Activated naive CD8-positive, alpha-beta T cell treated with anti-CD3 and anti-CD28 coated beads, Interleukin-2, amount 10 ng/mL, durations not matched to agents 7 days and 5 days (primary cell): ENCODE results near the gene HFE. TPM values are rescaled to one million over a fixed set of nuclear protein-coding genes. Genes with fewer than 3 reads are reported as not detected.

Source experiments
- ATAC-seq: fragments of 150-1000 bp; cut with Tn5 transposase; one replicate; pipeline ENCODE4 v1.10.0; 2021; ENCODE audit warnings: low read depth, moderate library complexity
- POLR2A ChIA-PET: fragments of 350-600 bp; sonication (Branson Sonifier 250); formaldehyde crosslinking; loops from one replicate; lab custom pipeline; 2021; ENCODE audit warnings: antibody characterized with exemption; lab: Charles Lee
- DNase-seq: peaks from one replicate; pipeline ENCODE4 v3.0.0; 2021
- H3K27ac Mint-ChIP-seq: one replicate; pipeline ENCODE4 v1.8.0; 2022; ENCODE audit warnings: mild to moderate bottlenecking, mixed read lengths
- H3K27me3 Mint-ChIP-seq: one replicate; pipeline ENCODE4 v1.8.0; 2022; ENCODE audit warnings: mild to moderate bottlenecking, moderate library complexity, mixed read lengths
- H3K36me3 Mint-ChIP-seq: one replicate; pipeline ENCODE4 v1.8.0; 2021; ENCODE audit warnings: mild to moderate bottlenecking, mixed read lengths
- H3K4me1 Mint-ChIP-seq: one replicate; pipeline ENCODE4 v1.8.0; 2021; ENCODE audit warnings: mixed read lengths
- H3K4me3 Mint-ChIP-seq: one replicate; pipeline ENCODE4 v1.8.0; 2022; ENCODE audit warnings: mild to moderate bottlenecking, moderate library complexity, mixed read lengths
- H3K9me3 Mint-ChIP-seq: one replicate; pipeline ENCODE4 v1.8.0; 2021; ENCODE audit warnings: mixed read lengths
- total RNA-seq, 2 experiments: library from RNA; stranded (reverse); gene quantifications; one replicate each; pipeline ENCODE4 v1.2.3, GENCODE V29; 2021

The HFE gene
- total RNA-seq, 2 experiments from 2014 or later = 5.0 to 7.2 TPM

DNA sequence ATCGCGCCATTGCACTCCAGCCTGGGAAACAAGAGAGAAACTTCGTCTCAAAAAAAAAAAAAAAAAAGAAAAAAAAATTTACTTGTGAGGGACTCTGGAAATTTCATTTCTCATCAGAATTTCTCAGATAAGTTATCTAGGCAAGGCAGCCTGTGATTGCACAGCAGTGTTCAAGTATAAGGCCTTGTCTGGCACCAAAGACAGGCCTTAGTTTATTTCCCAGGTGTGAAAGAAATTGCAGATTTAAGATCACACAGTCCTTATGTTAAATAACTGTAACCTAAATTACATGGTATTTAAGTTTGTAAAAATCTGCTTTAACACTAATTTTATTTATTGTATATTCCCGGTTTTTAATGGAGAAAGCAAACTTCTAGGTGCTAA, 34.8 kb downstream of the HFE start:
- POLR2A ChIA-PET = interaction anchor here (0.7 to 19.0 kb wide), 14 partner anchors 14 to 1744 kb away, joined by 4 to 2352 read pairs (median 144); a partner anchor contains a TSS
- Mint-ChIP-seq H3K4me3 (peak overlapping the region; percentile 99), H3K9me3 (no peaks in the 10 kb centered on the region), H3K27me3 (no peaks in the 10 kb centered on the region), H3K27ac (peak overlapping the region; percentile 100), H3K4me1 (peaks cover 33% of the 10 kb centered on the region), H3K36me3 (peaks cover 20% of the 10 kb centered on the region)
- ATAC-seq (no peak), DNase-seq (no peak)

DNA sequence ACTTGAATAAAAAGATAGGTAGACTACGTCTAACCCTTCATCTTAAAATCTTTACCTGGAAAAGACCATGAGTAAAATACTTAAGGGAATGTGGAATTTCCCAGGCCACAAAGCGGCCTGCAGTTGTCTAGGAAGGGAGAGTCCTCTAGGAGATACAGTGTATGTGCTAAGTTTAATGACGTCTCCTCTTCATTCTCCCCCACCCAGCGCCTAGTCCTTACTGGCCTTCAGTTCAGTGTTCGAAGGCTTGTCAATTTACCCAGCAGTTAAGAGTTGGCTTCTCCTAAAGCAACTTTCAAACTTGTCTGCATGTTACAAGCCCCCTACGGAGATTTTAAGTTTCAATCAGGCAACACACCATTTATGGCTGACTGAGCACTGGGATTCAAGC, 35.2 kb downstream of the HFE start:
- peaks cover 37% of the 10 kb centered on the region for H3K4me1 Mint-ChIP-seq
- POLR2A ChIA-PET = interaction anchor here (0.9 to 19.0 kb wide), 32 partner anchors 8 to 1750 kb away, joined by 5 to 2352 read pairs (median 41); partner anchors contain the start of gene HFE
- H3K27me3 Mint-ChIP-seq = no peaks in the 10 kb centered on the region
- peak overlapping the region; percentile 99 for H3K4me3 Mint-ChIP-seq
- H3K27ac Mint-ChIP-seq = peak overlapping the region; percentile 100
- no peaks in the 10 kb centered on the region for H3K9me3 Mint-ChIP-seq
- ATAC-seq (no peak), DNase-seq (no peak)
- H3K36me3 Mint-ChIP-seq = peaks cover 24% of the 10 kb centered on the region

DNA sequence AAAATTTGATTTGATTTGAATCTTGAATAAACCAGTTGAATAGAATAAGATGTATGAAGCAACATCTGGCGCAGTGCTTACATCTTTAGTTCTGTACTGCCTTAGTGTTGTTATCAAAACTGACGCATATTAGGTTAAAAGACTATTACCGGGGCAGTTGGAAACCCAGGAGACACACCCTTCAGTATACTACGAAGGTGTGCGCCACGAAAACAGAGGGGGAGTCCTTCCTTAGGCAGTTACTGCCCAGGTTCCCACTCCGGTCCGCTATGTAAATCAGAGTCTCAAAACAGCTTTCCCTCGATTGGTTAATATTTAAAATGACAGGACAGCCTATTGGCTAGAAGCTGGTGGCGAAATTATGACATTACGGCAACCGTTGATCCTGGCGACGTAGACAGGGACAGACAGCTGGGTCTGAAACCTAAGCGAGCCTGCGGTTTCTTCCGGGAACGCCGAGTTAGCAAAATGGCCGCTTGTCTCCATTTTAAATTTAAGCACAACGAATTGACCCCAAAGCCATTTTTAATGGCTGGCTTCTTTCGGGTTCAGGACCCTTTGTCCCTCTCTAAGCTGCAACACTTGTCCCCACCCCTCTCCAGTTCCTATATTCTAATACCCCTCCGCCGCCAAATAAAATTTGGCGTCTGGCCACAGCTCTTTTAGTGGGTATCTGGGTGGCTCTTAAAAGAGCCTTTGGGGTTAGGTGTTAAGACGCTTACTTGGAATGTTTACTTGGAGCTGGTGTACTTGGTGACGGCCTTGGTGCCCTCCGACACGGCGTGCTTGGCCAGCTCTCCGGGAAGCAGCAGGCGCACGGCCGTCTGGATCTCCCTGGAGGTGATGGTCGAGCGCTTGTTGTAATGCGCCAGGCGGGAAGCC, 35.8 kb downstream of the HFE start:
- POLR2A ChIA-PET = interaction anchor here (0.6 to 19.0 kb wide), 56 partner anchors 9 to 1771 kb away, joined by 3 to 2352 read pairs (median 20); partner anchors contain the start of gene HFE
- DNase-seq (peak; percentile 76), ATAC-seq (peak; percentile 58)
- peak overlapping the region; percentile 99 for H3K4me3 Mint-ChIP-seq
- H3K27me3 Mint-ChIP-seq = no peaks in the 10 kb centered on the region
- peaks cover 40% of the 10 kb centered on the region for H3K4me1 Mint-ChIP-seq
- peaks cover 25% of the 10 kb centered on the region for H3K36me3 Mint-ChIP-seq
- peak overlapping the region; percentile 100 for H3K27ac Mint-ChIP-seq
- H3K9me3 Mint-ChIP-seq = no peaks in the 10 kb centered on the region

DNA sequence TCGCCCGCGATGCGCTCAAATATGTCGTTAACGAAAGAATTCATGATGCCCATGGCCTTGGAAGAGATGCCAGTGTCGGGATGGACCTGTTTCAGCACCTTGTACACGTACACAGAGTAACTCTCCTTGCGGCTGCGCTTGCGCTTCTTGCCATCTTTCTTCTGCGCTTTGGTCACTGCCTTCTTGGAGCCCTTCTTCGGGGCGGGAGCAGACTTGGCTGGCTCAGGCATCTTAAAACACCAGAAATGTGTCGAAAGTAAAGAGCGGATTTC, 36.4 kb downstream of the HFE start:
- DNase-seq = peak; percentile 82
- peaks cover 31% of the 10 kb centered on the region for H3K36me3 Mint-ChIP-seq
- H3K4me1 Mint-ChIP-seq = peaks cover 44% of the 10 kb centered on the region
- peak overlapping the region; percentile 100 for H3K27ac Mint-ChIP-seq
- no peak for ATAC-seq
- POLR2A ChIA-PET = interaction anchor here (0.7 to 19.0 kb wide), 61 partner anchors 9 to 1770 kb away, joined by 3 to 2352 read pairs (median 18); partner anchors contain the start of gene HFE
- H3K9me3 Mint-ChIP-seq = no peaks in the 10 kb centered on the region
- H3K27me3 Mint-ChIP-seq = no peaks in the 10 kb centered on the region
- peak overlapping the region; percentile 99 for H3K4me3 Mint-ChIP-seq

DNA sequence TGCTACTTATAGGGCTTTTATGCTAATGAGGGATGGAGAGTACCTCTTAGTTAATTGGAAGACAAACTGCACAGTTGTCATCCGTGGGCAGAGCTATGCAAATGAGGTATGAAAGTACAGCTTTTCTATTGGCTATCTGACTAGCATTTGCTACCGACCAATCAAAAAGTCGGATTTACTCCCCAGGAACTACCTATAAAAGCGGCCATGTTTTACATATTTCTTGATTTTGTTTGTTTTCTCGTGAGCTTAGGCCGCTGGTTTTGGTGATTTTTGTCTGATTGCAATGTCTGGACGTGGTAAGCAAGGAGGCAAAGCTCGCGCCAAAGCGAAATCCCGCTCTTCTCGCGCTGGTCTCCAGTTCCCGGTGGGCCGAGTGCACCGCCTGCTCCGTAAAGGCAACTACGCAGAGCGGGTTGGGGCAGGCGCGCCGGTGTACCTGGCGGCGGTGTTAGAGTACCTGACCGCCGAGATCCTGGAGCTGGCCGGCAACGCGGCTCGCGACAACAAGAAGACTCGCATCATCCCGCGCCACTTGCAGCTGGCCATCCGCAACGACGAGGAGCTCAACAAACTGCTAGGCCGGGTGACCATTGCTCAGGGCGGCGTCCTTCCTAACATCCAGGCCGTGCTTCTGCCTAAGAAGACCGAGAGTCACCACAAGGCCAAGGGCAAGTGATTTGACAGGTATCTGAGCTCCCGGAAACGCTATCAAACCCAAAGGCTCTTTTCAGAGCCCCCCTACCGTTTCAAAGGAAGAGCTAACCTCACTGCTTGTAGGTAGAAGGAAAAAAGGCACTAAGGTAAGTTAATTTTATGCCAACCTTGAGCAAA, 36.9 kb downstream of the HFE start:
- H3K36me3 Mint-ChIP-seq = peaks cover 31% of the 10 kb centered on the region
- POLR2A ChIA-PET = interaction anchor here (0.6 to 19.0 kb wide), 67 partner anchors 9 to 1769 kb away, joined by 3 to 2352 read pairs (median 12); partner anchors contain the start of gene HFE
- DNase-seq (peak; percentile 83), ATAC-seq (peak; percentile 79)
- peak overlapping the region; percentile 100 for H3K27ac Mint-ChIP-seq
- no peaks in the 10 kb centered on the region for H3K9me3 Mint-ChIP-seq
- H3K4me1 Mint-ChIP-seq = peaks cover 45% of the 10 kb centered on the region
- no peaks in the 10 kb centered on the region for H3K27me3 Mint-ChIP-seq
- H3K4me3 Mint-ChIP-seq = peak overlapping the region; percentile 99

DNA sequence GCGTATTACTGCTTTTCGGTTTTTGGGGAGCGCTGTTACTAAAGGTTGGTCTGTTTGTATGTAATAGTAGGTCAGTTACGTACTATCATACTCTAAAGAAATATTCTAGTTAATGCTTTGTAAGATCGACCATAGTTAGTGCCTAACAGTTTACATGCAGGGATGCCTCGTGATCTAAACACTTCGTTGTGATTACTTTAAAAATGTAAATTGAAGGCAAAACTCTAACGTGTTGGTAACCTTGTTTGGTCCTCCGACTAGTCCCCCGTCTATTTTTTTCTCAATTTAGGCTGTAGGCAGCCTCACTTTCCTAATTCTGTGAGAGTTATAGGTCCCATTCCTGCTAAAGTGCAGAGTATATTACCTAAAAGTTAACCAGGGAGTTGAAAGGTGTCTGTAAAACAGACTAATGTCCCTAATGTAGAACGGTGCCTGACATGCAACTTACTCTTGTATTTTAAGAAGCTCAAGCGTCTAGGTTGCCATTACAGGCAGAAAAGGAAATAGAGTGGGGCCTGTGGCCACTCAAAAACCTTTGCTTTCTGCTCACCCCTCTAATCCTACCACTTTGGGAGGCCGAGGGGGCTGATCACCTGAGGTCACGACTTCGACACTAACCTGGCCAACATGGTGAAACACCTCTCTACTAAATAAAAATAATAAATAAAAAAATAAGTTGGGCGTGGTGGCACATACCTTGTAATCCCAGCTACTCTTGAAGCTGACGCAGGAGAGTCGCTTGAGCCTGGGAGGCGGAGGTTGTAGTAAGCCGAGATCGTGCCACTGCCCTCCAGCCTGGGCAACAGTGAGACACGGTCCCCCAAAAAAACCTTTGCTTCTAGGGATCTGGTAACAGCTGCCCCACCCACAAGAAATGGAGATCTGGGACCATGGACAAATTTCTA, 37.8 kb downstream of the HFE start:
- H3K4me3 Mint-ChIP-seq = peak overlapping the region; percentile 99
- peaks cover 50% of the 10 kb centered on the region for H3K4me1 Mint-ChIP-seq
- POLR2A ChIA-PET = interaction anchor here (0.6 to 19.0 kb wide), 56 partner anchors 9 to 1769 kb away, joined by 3 to 2352 read pairs (median 20); partner anchors contain the start of gene HFE
- peaks cover 33% of the 10 kb centered on the region for H3K36me3 Mint-ChIP-seq
- ATAC-seq (no peak), DNase-seq (peak; percentile 56)
- H3K9me3 Mint-ChIP-seq = no peaks in the 10 kb centered on the region
- peak overlapping the region; percentile 100 for H3K27ac Mint-ChIP-seq
- H3K27me3 Mint-ChIP-seq = no peaks in the 10 kb centered on the region

DNA sequence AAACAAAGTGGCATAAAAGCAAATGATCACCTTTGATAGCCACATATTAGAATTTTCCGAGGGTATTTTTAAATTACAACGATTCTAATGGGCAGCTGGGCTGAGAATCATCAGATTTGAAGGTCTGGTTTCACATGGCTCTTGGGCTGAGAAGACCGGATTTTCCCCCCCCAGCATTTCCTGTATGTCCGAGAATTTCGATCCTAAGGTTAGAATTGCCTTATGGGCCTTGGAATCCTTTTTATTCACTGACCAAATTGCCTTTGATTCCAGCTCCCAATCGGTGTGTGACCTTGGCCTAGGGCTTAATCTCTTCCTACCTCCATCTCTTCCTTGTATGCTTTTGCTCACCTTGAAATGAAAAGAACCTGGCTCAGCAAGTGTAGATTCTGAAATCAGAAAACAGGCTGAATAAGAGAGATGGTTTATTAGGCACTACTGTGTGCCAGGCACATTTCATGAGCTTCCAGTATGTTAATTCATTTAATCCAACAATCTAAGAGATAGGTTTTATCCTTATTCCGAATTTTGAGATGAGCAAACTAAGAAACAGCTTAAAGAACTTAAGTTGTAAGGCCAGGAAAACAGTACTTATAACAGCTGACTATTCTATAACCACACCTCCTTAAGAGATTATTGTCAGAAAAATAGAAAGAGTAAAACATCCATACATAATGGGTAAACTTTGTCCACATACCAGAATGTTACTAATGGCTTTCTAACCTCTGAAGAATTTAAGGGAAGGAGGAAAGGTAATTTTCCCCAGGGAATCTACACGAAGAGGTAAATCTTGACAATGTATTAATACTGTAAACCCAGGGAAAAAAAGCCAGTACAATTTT, 39.4 kb downstream of the HFE start:
- POLR2A ChIA-PET = interaction anchor here (0.6 to 19.0 kb wide), 34 partner anchors 10 to 1712 kb away, joined by 3 to 2352 read pairs (median 29); a partner anchor contains a TSS
- peak overlapping the region; percentile 99 for H3K4me3 Mint-ChIP-seq
- peaks cover 43% of the 10 kb centered on the region for H3K4me1 Mint-ChIP-seq
- DNase-seq (no peak), ATAC-seq (no peak)
- H3K27ac Mint-ChIP-seq = peak overlapping the region; percentile 100
- H3K9me3 Mint-ChIP-seq = no peaks in the 10 kb centered on the region
- peaks cover 32% of the 10 kb centered on the region for H3K36me3 Mint-ChIP-seq
- H3K27me3 Mint-ChIP-seq = no peaks in the 10 kb centered on the region

GRCh38 chr6:26128013-26128771, 41.0 kb downstream of the HFE start:
- Mint-ChIP-seq H3K9me3 (no peaks in the 10 kb centered on the region), H3K4me3 (peak overlapping the region; percentile 99), H3K36me3 (peaks cover 40% of the 10 kb centered on the region), H3K27ac (peak overlapping the region; percentile 100), H3K4me1 (peaks cover 38% of the 10 kb centered on the region), H3K27me3 (no peaks in the 10 kb centered on the region)
- no peak for DNase-seq
- POLR2A ChIA-PET = interaction anchor here (0.7 to 19.0 kb wide), 15 partner anchors 19 to 145 kb away, joined by 3 to 2352 read pairs (median 8); a partner anchor contains a TSS
- ATAC-seq = no peak

DNA sequence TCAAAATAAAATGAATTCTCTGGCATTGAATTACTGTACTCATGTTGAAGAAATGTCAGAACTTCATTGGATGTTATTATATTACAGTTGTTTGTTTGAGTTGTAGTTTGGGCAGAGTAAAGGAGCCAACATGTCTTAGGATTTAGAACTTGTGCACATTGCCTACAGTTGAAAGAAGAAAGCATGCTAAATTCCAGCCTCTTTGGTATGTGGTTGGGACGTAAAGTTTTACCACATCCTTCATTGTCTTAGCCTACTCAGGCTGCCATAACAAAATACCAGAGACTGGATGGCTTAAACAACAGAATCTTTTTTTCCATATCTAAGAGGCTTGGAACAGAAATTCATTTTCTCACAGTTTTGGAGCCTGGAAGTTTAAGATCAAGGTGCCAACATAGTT, 42.4 kb downstream of the HFE start:
- ATAC-seq (peak; percentile 39), DNase-seq (no peak)
- H3K9me3 Mint-ChIP-seq = no peaks in the 10 kb centered on the region
- H3K4me3 Mint-ChIP-seq = peak overlapping the region; percentile 59
- POLR2A ChIA-PET = interaction anchor here (19.0 kb wide), 1 partner anchor 29 kb away, joined by 2352 read pairs; a partner anchor contains a TSS
- peaks cover 33% of the 10 kb centered on the region for H3K4me1 Mint-ChIP-seq
- peak overlapping the region; percentile 77 for H3K27ac Mint-ChIP-seq
- H3K36me3 Mint-ChIP-seq = peaks cover 40% of the 10 kb centered on the region
- H3K27me3 Mint-ChIP-seq = no peaks in the 10 kb centered on the region

GRCh38 chr6:26130581-26131249, 43.5 kb downstream of the HFE start:
- DNase-seq = no peak
- Mint-ChIP-seq H3K4me3 (no peak overlapping the region), H3K27ac (no peak overlapping the region), H3K36me3 (peaks cover 35% of the 10 kb centered on the region), H3K27me3 (no peaks in the 10 kb centered on the region), H3K9me3 (no peaks in the 10 kb centered on the region), H3K4me1 (peaks cover 32% of the 10 kb centered on the region)
- no peak for ATAC-seq
- POLR2A ChIA-PET = interaction anchor here (0.6 to 19.0 kb wide), 3 partner anchors 11 to 53 kb away, joined by 3 to 2352 read pairs (median 4); a partner anchor contains a TSS
